Left ventricle myocardium inferior (tissue), 1 donor: Measurements from ENCODE around the gene ASCC1. TPM values are rescaled to one million over a fixed set of nuclear protein-coding genes. Genes with fewer than 3 reads are reported as not detected.

Experiments used
- DNase-seq: peaks from one replicate; pipeline ENCODE4 v3.0.0-alpha.2; 2020
- H3K27ac ChIP-seq: fragments of 200-600 bp; replicated peaks from 2 replicates; pipeline ENCODE4 v1.8.0; 2021
- H3K27me3 ChIP-seq: fragments of 200-600 bp; 2 replicates; pipeline ENCODE4 v1.8.0; 2021; ENCODE audit warnings: low read depth
- H3K36me3 ChIP-seq: fragments of 200-600 bp; 2 replicates; pipeline ENCODE4 v1.8.0; 2021
- H3K4me1 ChIP-seq: fragments of 200-600 bp; 2 replicates; pipeline ENCODE4 v1.8.0; 2021
- H3K4me3 ChIP-seq: fragments of 200-600 bp; 2 replicates; pipeline ENCODE4 v1.8.0; 2021; ENCODE audit warnings: mild to moderate bottlenecking, moderate library complexity
- H3K9me3 ChIP-seq: fragments of 200-600 bp; replicated peaks from 2 replicates; pipeline ENCODE4 v1.8.0; 2021
- CTCF ChIP-seq: fragments of 200-600 bp; IDR thresholded peaks from 2 replicates; pipeline ENCODE4 v1.8.0; 2021; ENCODE audit warnings: antibody characterized with exemption, mild to moderate bottlenecking, borderline replicate concordance
- intact Hi-C: fragments of 100-400 bp; cut with micrococcal nuclease; formaldehyde crosslinking; loops from one replicate; pipeline ENCODE4 v1.11.0; 2022
- total RNA-seq: library from RNA; stranded (reverse); fragmentation: NEBNext Ultra II Directional; extraction: Animal tissue kit (Norgen Biotek cat#: 25700); gene quantifications from one replicate; pipeline ENCODE4 v1.2.1, GENCODE V29; 2021
- donor health status: DM: no; HTN: yes; CAD: no; lungs with severe emphysema.

ASCC1 gene
- total RNA-seq, 1 donor from 2014 or later = 37.0 TPM

GRCh38 chr10:72122221-72122620 lies 93.9 kb downstream of the ASCC1 start:
- no peak for DNase-seq
- H3K27me3 ChIP-seq = no peaks in the 10 kb centered on the region
- intact Hi-C loops = loop anchor here (10.0 kb wide), 1 partner anchor 213 kb away; no protein-coding TSS in a partner anchor
- no peak for TF ChIP-seq CTCF
- no peak overlapping the region for H3K27ac ChIP-seq
- H3K36me3 ChIP-seq = peaks cover 11% of the 10 kb centered on the region
- H3K4me3 ChIP-seq = no peak overlapping the region
- peaks cover 35% of the 10 kb centered on the region for H3K4me1 ChIP-seq
- H3K9me3 ChIP-seq = no peaks in the 10 kb centered on the region

GRCh38 chr10:72121389-72121788 lies 94.7 kb downstream of the ASCC1 start:
- intact Hi-C loops = loop anchor here (10.0 kb wide), 1 partner anchor 213 kb away; no protein-coding TSS in a partner anchor
- H3K27me3 ChIP-seq = no peaks in the 10 kb centered on the region
- no peak overlapping the region for H3K4me3 ChIP-seq
- no peak for DNase-seq
- peaks cover 5% of the 10 kb centered on the region for H3K36me3 ChIP-seq
- peaks cover 31% of the 10 kb centered on the region for H3K4me1 ChIP-seq
- H3K9me3 ChIP-seq = peaks cover 4% of the 10 kb centered on the region
- no peak overlapping the region for H3K27ac ChIP-seq
- TF ChIP-seq CTCF = no peak

GRCh38 chr10:72116372-72116771 lies 99.7 kb downstream of the ASCC1 start:
- intact Hi-C loops = no loop called here
- no peak overlapping the region for H3K27ac ChIP-seq
- no peak for TF ChIP-seq CTCF
- peaks cover 5% of the 10 kb centered on the region for H3K36me3 ChIP-seq
- no peaks in the 10 kb centered on the region for H3K27me3 ChIP-seq
- no peak for DNase-seq
- peaks cover 21% of the 10 kb centered on the region for H3K4me1 ChIP-seq
- peaks cover 6% of the 10 kb centered on the region for H3K9me3 ChIP-seq
- H3K4me3 ChIP-seq = no peak overlapping the region

GRCh38 chr10:72114706-72115450 lies 101.2 kb downstream of the ASCC1 start:
- intact Hi-C loops = no loop called here
- Histone ChIP-seq H3K4me3 (no peak overlapping the region), H3K36me3 (peaks cover 5% of the 10 kb centered on the region), H3K27ac (peak overlapping the region; percentile 2), H3K4me1 (peaks cover 32% of the 10 kb centered on the region), H3K9me3 (peaks cover 6% of the 10 kb centered on the region), H3K27me3 (no peaks in the 10 kb centered on the region)
- DNase-seq = no peak
- TF ChIP-seq CTCF = no peak

- Histone ChIP-seq H3K4me1 (peaks cover 66% of the 10 kb centered on the region), H3K27ac (peak overlapping the region; percentile 78), H3K4me3 (no peak overlapping the region), H3K36me3 (no peaks in the 10 kb centered on the region), H3K27me3 (no peaks in the 10 kb centered on the region), H3K9me3 (no peaks in the 10 kb centered on the region)
- no peak for TF ChIP-seq CTCF
- no peak for DNase-seq
- intact Hi-C loops = no loop called here
Measured at GRCh38 chr10:72110673-72111401, 105.2 kb downstream of the ASCC1 start.
